Urinary bladder (tissue), 4 donors: ENCODE results near the gene ANKRD50. TPM values are rescaled to one million over a fixed set of nuclear protein-coding genes. Genes with fewer than 3 reads are reported as not detected.

ENCODE experiments used
- DNase-seq: peaks from one replicate; pipeline ENCODE4 v3.0.0-alpha.2; 2015; ENCODE audit errors: extremely low spot score
- H3K27ac ChIP-seq: one replicate; pipeline ENCODE4 v1.5.1; 2013; ENCODE audit warnings: low read depth, mild to moderate bottlenecking, moderate library complexity
- H3K36me3 ChIP-seq: one replicate; pipeline ENCODE4 v1.6.1; 2013; ENCODE audit warnings: mild to moderate bottlenecking, moderate library complexity; ENCODE audit not compliant: insufficient read depth
- H3K4me1 ChIP-seq: one replicate; pipeline ENCODE4 v1.6.1; 2013; ENCODE audit warnings: mild to moderate bottlenecking, moderate library complexity; ENCODE audit not compliant: insufficient read depth
- H3K4me3 ChIP-seq: one replicate; pipeline ENCODE4 v1.5.1; 2013; ENCODE audit warnings: low read depth, low read length
- WGBS: extraction: QIAGEN DNeasy Blood & Tissue Kit; methylation state at CpG from one replicate; pipeline ENCODE4 v1.1.7; 2013; 5-methylcytosine and 5-hydroxymethylcytosine counted together
- polyA plus RNA-seq: library from polyadenylated mRNA; stranded (reverse); fragments of 200-250 nt; gene quantifications from one replicate; pipeline ENCODE4 v1.2.3, GENCODE V29; 2013
- total RNA-seq: library from RNA; depleted of rRNA; stranded (reverse); fragments of >200 nt; gene quantifications from one replicate; pipeline ENCODE4 v1.2.3, GENCODE V29; 2014
- donor health status: healthy with polysubstance abuse.
- donor health status: healthy.

The ANKRD50 gene
- total and polyA plus RNA-seq, 2 donors: 13.3 to 149 TPM

DNA sequence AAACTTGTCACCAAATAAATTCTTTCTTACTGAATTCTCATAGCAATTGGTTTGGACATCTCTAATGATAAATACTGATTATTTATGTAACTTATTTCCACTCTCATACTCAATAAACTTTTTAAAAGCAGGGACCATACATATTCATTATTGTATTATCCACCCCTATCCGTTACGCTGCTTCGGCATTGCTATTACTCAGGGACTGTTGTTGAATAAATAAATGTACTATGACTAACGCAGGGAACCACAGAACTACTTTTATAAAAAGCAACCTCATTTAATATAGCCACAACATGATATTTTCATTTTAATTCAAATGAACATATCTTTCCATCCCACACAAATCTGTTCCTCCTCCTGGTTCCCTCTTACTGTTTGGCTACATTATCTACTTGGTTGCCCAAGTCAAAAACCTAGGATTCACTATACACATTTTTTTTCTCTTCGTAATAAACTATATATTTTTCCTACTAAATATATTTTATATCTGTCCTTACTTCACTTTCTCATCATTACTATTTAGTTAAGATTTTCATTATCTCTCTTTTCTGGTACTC is 14.9 kb upstream of the ANKRD50 start:
- no peak for DNase-seq
- 98% methylated on average over 5 of the region's 5 CpGs for WGBS
- no peaks in the 10 kb centered on the region for H3K4me1 ChIP-seq
- H3K27ac ChIP-seq: no peak overlapping the region
- H3K4me3 ChIP-seq: no peak overlapping the region
- no peaks in the 10 kb centered on the region for H3K36me3 ChIP-seq

- no peak for DNase-seq
- Histone ChIP-seq H3K4me1 (no peaks in the 10 kb centered on the region), H3K36me3 (no peaks in the 10 kb centered on the region), H3K4me3 (no peak overlapping the region), H3K27ac (no peak overlapping the region)
- WGBS: 95% methylated on average over 3 of the region's 3 CpGs
Observed at GRCh38 chr4:124726269-124726668, 13.7 kb upstream of the ANKRD50 start.

DNA sequence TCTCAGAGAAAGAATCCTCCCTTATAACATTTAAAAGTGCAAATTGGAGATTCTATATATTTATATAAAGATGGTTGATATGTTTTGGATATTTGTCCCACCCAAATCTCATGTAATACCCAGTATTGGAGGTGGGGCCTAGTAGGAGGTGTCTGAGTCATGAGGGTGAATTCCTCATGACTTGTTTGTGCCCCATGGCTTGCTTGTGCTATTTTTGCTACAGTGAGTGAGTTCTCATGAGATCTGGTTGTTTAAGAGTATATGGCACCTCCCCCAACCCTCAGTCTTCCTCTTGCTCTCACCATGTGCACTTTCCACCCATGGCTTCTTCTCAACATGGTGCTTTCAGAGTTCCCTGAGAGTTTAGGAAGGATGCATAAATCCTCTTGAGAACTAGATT is 9.5 kb upstream of the ANKRD50 start:
- DNase-seq: no peak
- Histone ChIP-seq H3K36me3 (no peaks in the 10 kb centered on the region), H3K27ac (no peak overlapping the region), H3K4me1 (no peaks in the 10 kb centered on the region), H3K4me3 (no peak overlapping the region)

DNA sequence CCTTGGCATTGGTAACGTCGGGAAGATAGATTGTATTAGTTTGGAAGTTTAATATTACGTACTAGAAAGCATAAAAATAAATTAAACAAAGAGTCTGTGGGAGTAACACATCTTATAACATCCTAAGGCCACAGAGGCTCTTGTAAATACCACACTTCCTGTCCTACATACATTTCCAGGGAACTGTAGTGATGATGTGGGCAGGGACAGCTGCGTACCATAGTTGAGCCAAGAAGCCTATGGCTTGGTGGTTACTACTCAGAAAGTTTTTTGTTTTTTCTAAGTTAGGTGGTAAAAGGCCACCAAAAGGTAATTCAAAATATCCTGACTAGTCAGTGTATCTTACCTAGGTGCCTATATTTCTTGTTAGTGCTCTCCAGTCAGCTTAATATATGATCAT is 4.6 kb upstream of the ANKRD50 start:
- Histone ChIP-seq H3K27ac (no peak overlapping the region), H3K4me1 (no peaks in the 10 kb centered on the region), H3K36me3 (no peaks in the 10 kb centered on the region), H3K4me3 (no peak overlapping the region)
- WGBS: 82% methylated on average over 4 of the region's 4 CpGs
- no peak for DNase-seq

DNA sequence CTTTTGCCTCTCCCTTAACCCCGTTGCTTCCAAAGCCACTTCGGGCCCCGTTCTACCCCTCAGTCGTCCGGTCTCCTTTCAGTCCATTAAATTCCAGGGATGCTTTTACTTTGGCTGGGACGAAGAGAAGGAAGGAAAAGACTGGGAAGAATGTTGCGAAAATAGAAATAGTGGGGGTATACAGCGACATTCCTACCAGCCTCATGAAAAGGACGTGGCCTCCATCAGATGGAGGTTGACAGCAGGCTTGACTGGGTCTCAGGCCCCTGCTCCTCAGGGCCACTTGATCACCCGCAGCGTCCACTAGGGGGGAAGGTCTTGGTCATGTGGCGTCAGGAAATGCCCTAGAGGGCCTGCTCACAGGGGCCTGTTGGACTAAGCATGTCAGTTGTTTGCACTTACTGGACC is 657 bp upstream of the ANKRD50 start:
- H3K4me3 ChIP-seq: peak overlapping the region; percentile 86
- WGBS: 2% methylated on average over 12 of the region's 12 CpGs
- peak overlapping the region; percentile 98 for H3K27ac ChIP-seq
- no peaks in the 10 kb centered on the region for H3K4me1 ChIP-seq
- no peak for DNase-seq
- H3K36me3 ChIP-seq: no peaks in the 10 kb centered on the region

- Histone ChIP-seq H3K4me3 (peak overlapping the region; percentile 86), H3K36me3 (no peaks in the 10 kb centered on the region), H3K27ac (peak overlapping the region; percentile 85), H3K4me1 (no peaks in the 10 kb centered on the region)
- WGBS: under 1% methylated on average over 35 of the region's 35 CpGs
- DNase-seq: peak; percentile 55
Observed at GRCh38 chr4:124711471-124712371, 811 bp downstream of the ANKRD50 start.

DNA sequence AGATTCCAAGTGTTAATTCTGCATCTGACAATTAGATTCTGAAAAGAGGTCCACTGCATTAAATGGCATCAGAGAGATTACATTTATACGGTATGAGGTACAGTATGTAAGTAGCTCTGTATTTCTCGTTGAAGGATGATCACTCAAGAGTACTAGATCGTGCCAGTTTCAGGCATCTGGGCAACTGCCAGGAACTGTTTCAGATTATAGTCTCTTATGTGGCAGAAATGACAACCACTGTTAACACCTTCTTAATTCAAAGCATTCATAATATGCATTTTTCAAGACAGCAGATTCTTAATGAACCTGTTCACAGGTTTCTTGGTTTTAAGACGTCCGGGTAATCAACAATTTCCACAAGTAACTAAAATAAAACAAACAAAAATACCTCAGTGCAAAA is 1.6 kb downstream of the ANKRD50 start:
- no peaks in the 10 kb centered on the region for H3K36me3 ChIP-seq
- H3K4me3 ChIP-seq: peak overlapping the region; percentile 86
- H3K4me1 ChIP-seq: no peaks in the 10 kb centered on the region
- 8% methylated on average over 5 of the region's 5 CpGs for WGBS
- DNase-seq: no peak
- no peak overlapping the region for H3K27ac ChIP-seq

- WGBS: 19% methylated on average over 7 of the region's 7 CpGs
- DNase-seq: no peak
- H3K4me1 ChIP-seq: no peaks in the 10 kb centered on the region
- peak overlapping the region; percentile 86 for H3K4me3 ChIP-seq
- H3K36me3 ChIP-seq: no peaks in the 10 kb centered on the region
- no peak overlapping the region for H3K27ac ChIP-seq
Observed at GRCh38 chr4:124710015-124710741, 2.4 kb downstream of the ANKRD50 start.

GRCh38 chr4:124708517-124709300 is 3.8 kb downstream of the ANKRD50 start:
- Histone ChIP-seq H3K36me3 (no peaks in the 10 kb centered on the region), H3K4me3 (no peak overlapping the region), H3K4me1 (no peaks in the 10 kb centered on the region), H3K27ac (no peak overlapping the region)
- no peak for DNase-seq
- 39% methylated on average over 1 of the region's 1 CpG for WGBS

DNA sequence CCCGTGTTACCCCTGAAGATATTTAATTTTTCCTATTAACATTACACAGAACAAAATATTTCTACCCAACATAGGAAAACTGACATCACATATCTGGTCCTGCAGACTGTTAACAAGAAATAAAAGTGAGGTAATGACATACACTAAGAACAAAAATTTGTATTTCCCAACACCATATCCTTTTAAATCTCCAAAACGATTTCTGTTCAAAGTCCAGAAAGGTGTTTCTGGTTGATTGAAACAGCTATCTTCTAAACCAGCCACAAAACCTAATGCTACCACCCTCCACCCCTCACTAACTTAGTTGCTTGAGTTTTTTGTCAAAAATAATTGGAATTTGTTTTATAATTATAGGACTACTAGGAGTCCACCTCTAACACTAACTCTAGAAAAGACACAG is 7.1 kb downstream of the ANKRD50 start:
- 48% methylated on average over 2 of the region's 2 CpGs for WGBS
- H3K4me1 ChIP-seq: no peaks in the 10 kb centered on the region

DNA sequence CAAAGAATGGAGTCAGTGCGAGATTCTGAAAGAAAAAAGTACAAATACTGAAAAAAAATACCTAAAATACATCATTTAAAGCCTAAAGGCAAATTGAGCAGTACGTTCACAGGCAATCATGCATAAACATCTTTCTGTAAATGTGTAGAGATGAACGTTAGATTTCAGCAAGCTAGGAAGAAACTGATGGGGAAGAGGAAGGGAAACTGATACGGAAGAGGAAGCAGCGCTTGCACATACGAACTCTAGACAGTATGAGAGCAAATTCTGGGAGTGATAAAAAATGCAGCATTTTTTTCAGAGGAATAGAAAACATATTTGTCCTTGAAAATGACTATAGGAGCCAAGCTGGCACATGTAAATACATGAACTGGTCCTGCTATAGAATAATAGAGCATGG is 9.4 kb downstream of the ANKRD50 start:
- Histone ChIP-seq H3K27ac (no peak overlapping the region), H3K36me3 (peaks cover 1% of the 10 kb centered on the region), H3K4me3 (no peak overlapping the region), H3K4me1 (no peaks in the 10 kb centered on the region)
- no peak for DNase-seq
- 81% methylated on average over 6 of the region's 6 CpGs for WGBS

More for the DNA sequence above, 7.1 kb downstream of the ANKRD50 start:
- no peak for DNase-seq
- no peak overlapping the region for H3K27ac ChIP-seq
- H3K36me3 ChIP-seq: no peaks in the 10 kb centered on the region
- no peak overlapping the region for H3K4me3 ChIP-seq

DNA sequence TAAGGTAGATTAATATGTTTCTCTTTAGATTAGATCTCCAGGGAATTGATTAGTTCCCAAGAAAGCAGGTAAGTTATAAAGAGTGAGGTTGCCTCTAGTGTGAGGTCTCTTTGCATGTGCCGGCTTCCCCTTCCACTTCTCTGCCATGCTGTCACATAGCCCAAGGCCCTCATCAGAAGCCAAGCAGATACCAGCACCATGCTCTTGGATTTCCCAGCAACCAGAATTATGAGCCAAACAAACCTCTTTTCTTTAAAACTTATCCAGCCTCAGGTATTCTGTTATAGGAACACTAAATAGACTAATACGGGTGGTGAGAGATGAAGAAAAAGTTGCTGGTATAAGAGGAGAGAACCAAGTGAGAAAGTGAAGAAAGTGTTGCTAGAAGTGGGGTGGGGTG is 15.1 kb downstream of the ANKRD50 start:
- Histone ChIP-seq H3K36me3 (peaks cover 1% of the 10 kb centered on the region), H3K4me3 (no peak overlapping the region), H3K27ac (no peak overlapping the region), H3K4me1 (no peaks in the 10 kb centered on the region)
- no peak for DNase-seq
- WGBS: 92% methylated on average over 2 of the region's 2 CpGs

- no peaks in the 10 kb centered on the region for H3K4me1 ChIP-seq
- no peak for DNase-seq
- peaks cover 1% of the 10 kb centered on the region for H3K36me3 ChIP-seq
- H3K27ac ChIP-seq: no peak overlapping the region
- H3K4me3 ChIP-seq: no peak overlapping the region
Observed at GRCh38 chr4:124696182-124696581, 16.4 kb downstream of the ANKRD50 start.
